HEK293 (cell line): ENCODE results near the gene CD9.

Experiments used
- CTCF ChIA-PET: fragments of 350-600 bp; formaldehyde crosslinking; extraction: SDS; loops from one replicate; lab custom pipeline; 2021; ENCODE audit warnings: antibody characterized with exemption; lab: Yijun Ruan, JAX
- POLR2A ChIA-PET: fragments of 300-600 bp; formaldehyde crosslinking; extraction: SDS; loops from one replicate; lab custom pipeline; 2020; ENCODE audit warnings: antibody characterized with exemption, inconsistent platforms; lab: Yijun Ruan, JAX
- H3K27ac ChIP-seq: fragments of 200-500 bp; sonication (Bioruptor generic); 2 replicates; pipeline ENCODE4 v1.5.1; 2014; ENCODE audit warnings: low read depth, low read length, control low read depth, inconsistent platforms; ENCODE audit errors: extremely low read depth
- H3K36me3 ChIP-seq, 2 experiments: fragments of 200-500 bp in 1 of 2; sonication (Bioruptor generic) in 1 of 2; 1 replicate in 1 of 2; 2 replicates in 1 of 2; pipeline ENCODE4 v1.5.1; 2014 to 2017; ENCODE audit warnings: inconsistent platforms in 2 of 2, low read length in 2 of 2; ENCODE audit not compliant: control insufficient read depth in 2 of 2, insufficient read depth in 1 of 2
- H3K4me1 ChIP-seq: fragments of 200-500 bp; sonication (Bioruptor generic); 2 replicates; pipeline ENCODE4 v1.5.1; 2014; ENCODE audit warnings: mild to moderate bottlenecking, low read length, inconsistent platforms; ENCODE audit not compliant: control insufficient read depth, insufficient read depth
- H3K4me3 ChIP-seq: 2 replicates; pipeline ENCODE4 v1.5.1; 2011; ENCODE audit warnings: low read depth, mild to moderate bottlenecking, control low read depth, low read length, moderate library complexity
- H3K9me3 ChIP-seq: fragments of 200-500 bp; sonication (Bioruptor generic); 2 replicates; pipeline ENCODE4 v1.5.1; 2014; ENCODE audit warnings: low read depth, low read length, inconsistent platforms; ENCODE audit not compliant: control insufficient read depth, insufficient read depth
- GFI1B ChIP-seq: fragments of 450-650 bp; formaldehyde crosslinking; IDR thresholded peaks from 2 replicates; pipeline ENCODE4 v1.5.1; 2016; ENCODE audit warnings: missing biosample characterization, missing genetic modification characterization
- INSM2 ChIP-seq: fragments of 450-650 bp; formaldehyde crosslinking; IDR thresholded peaks from 2 replicates; pipeline ENCODE4 v1.5.1; 2016; ENCODE audit warnings: missing biosample characterization, missing genetic modification characterization
- KLF8 ChIP-seq: fragments of 450-650 bp; formaldehyde crosslinking; IDR thresholded peaks from 2 replicates; pipeline ENCODE4 v1.5.1; 2016; ENCODE audit warnings: missing biosample characterization, missing genetic modification characterization
- PRDM2 ChIP-seq: fragments of 450-650 bp; formaldehyde crosslinking; IDR thresholded peaks from 2 replicates; pipeline ENCODE4 v1.5.1; 2016; ENCODE audit warnings: missing biosample characterization, missing genetic modification characterization, borderline replicate concordance
- SCRT1 ChIP-seq: fragments of 450-650 bp; formaldehyde crosslinking; IDR thresholded peaks from 2 replicates; pipeline ENCODE4 v1.5.1; 2016; ENCODE audit warnings: missing biosample characterization, missing genetic modification characterization, borderline replicate concordance
- ZFP37 ChIP-seq: fragments of 450-650 bp; formaldehyde crosslinking; IDR thresholded peaks from 2 replicates; pipeline ENCODE4 v1.5.1; 2016; ENCODE audit warnings: missing biosample characterization, missing genetic modification characterization
- ZNF148 ChIP-seq: fragments of 450-650 bp; formaldehyde crosslinking; IDR thresholded peaks from 2 replicates; pipeline ENCODE4 v1.5.0; 2017; ENCODE audit warnings: missing biosample characterization, missing genetic modification characterization, borderline replicate concordance
- ZNF174 ChIP-seq: fragments of 450-650 bp; formaldehyde crosslinking; IDR thresholded peaks from 2 replicates; pipeline ENCODE4 v1.5.0; 2017; ENCODE audit warnings: missing biosample characterization, mild to moderate bottlenecking, missing genetic modification characterization
- ZNF302 ChIP-seq: fragments of 450-650 bp; formaldehyde crosslinking; IDR thresholded peaks from 2 replicates; pipeline ENCODE4 v1.5.1; 2016; ENCODE audit warnings: missing biosample characterization, missing genetic modification characterization, low read depth
- ZNF596 ChIP-seq: fragments of 450-650 bp; IDR thresholded peaks from 2 replicates; pipeline ENCODE4 v1.5.0; 2018; ENCODE audit warnings: missing biosample characterization, mild to moderate bottlenecking, missing genetic modification characterization, moderate library complexity
- ZNF837 ChIP-seq: fragments of 450-650 bp; formaldehyde crosslinking; IDR thresholded peaks from 2 replicates; pipeline ENCODE4 v1.5.1; 2016; ENCODE audit warnings: missing biosample characterization, missing genetic modification characterization
- ZSCAN4 ChIP-seq: fragments of 450-650 bp; formaldehyde crosslinking; IDR thresholded peaks from 2 replicates; pipeline ENCODE4 v1.5.1; 2017; ENCODE audit warnings: missing biosample characterization, missing genetic modification characterization
- TF ChIP-seq, protein P1 (sequence below): fragments of 450-650 bp; formaldehyde crosslinking; IDR thresholded peaks from 2 replicates; pipeline ENCODE4 v1.5.1; 2016; ENCODE audit warnings: missing biosample characterization, missing genetic modification characterization
- TF ChIP-seq, protein P2 (sequence below): fragments of 450-650 bp; formaldehyde crosslinking; IDR thresholded peaks from 2 replicates; pipeline ENCODE4 v1.5.1; 2016; ENCODE audit warnings: missing biosample characterization, missing genetic modification characterization, borderline replicate concordance

CD9 gene

GRCh38 chr12:6266971-6267721 lies 66.9 kb downstream of the CD9 start:
- Histone ChIP-seq H3K4me3 (no peak overlapping the region), H3K27ac (no peak overlapping the region), H3K4me1 (peaks cover 6% of the 10 kb centered on the region), H3K9me3 (no peaks in the 10 kb centered on the region), H3K36me3 (no peaks in the 10 kb centered on the region)
- ChIA-PET POLR2A (interaction anchor here (1.0 kb wide), 1 partner anchor 203 kb away, joined by 3 read pairs; the partner anchor contains the start of gene VAMP1), CTCF (interaction anchor here (0.5 to 3.7 kb wide), 3 partner anchors 12 to 72 kb away, joined by 4 to 20 read pairs (median 5); no protein-coding TSS in a partner anchor)
- TF ChIP-seq ZSCAN4 (tag by site-specific recombination) (peak; percentile 36; the same call in 1 of the 2 replicates), INSM2 (no peak), PRDM2 (tag by site-specific recombination) (no peak)

DNA sequence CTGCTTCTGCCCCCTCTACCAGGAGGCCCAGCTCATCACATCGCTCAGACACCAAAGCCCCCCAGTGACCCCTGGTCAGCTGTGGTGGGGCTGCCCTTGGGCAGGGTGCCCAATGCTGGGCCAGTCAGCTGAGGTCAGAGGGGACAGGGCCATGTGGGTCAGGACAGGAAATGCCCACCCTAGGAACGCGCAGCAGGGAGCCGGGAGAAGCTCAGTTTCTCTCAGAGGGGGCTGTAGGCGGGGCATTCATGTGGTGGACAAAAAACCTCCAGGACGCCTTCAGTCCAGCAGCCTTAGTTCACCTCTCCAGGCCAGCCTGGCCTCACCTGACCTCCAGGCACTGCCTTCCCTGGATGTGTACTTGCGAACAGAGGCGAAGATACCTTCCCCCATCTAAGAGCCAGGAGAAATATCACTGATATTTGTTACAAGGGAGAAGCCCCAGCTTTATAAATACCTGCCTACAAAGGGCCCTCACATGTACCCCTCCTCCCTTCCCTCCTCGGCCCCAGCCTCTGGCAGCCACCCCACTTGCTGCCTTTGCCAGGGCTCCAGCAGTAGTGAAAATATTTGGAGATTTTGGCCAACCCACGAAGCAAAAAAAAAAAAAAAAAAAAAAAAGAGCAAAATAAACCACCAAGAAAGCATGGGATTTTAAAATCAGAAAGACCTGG lies 68.4 kb downstream of the CD9 start:
- no peak overlapping the region for H3K27ac ChIP-seq
- CTCF ChIA-PET: interaction anchor here (0.6 to 0.9 kb wide), 3 partner anchors 11 to 213 kb away, joined by 3 to 6 read pairs (median 6); no protein-coding TSS in a partner anchor
- H3K4me1 ChIP-seq: peaks cover 11% of the 10 kb centered on the region
- no peaks in the 10 kb centered on the region for H3K9me3 ChIP-seq
- H3K36me3 ChIP-seq: no peaks in the 10 kb centered on the region
- H3K4me3 ChIP-seq: no peak overlapping the region
- POLR2A ChIA-PET: no interaction called here
- TF ChIP-seq, protein P1, sequence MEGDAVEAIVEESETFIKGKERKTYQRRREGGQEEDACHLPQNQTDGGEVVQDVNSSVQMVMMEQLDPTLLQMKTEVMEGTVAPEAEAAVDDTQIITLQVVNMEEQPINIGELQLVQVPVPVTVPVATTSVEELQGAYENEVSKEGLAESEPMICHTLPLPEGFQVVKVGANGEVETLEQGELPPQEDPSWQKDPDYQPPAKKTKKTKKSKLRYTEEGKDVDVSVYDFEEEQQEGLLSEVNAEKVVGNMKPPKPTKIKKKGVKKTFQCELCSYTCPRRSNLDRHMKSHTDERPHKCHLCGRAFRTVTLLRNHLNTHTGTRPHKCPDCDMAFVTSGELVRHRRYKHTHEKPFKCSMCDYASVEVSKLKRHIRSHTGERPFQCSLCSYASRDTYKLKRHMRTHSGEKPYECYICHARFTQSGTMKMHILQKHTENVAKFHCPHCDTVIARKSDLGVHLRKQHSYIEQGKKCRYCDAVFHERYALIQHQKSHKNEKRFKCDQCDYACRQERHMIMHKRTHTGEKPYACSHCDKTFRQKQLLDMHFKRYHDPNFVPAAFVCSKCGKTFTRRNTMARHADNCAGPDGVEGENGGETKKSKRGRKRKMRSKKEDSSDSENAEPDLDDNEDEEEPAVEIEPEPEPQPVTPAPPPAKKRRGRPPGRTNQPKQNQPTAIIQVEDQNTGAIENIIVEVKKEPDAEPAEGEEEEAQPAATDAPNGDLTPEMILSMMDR (tag by site-specific recombination): no peak
- no peak for TF ChIP-seq SCRT1 (tag by site-specific recombination)
- TF ChIP-seq ZNF596: no peak
- TF ChIP-seq GFI1B (tag by site-specific recombination): no peak
- no peak for TF ChIP-seq ZNF302 (tag by site-specific recombination)
- TF ChIP-seq, protein P2, sequence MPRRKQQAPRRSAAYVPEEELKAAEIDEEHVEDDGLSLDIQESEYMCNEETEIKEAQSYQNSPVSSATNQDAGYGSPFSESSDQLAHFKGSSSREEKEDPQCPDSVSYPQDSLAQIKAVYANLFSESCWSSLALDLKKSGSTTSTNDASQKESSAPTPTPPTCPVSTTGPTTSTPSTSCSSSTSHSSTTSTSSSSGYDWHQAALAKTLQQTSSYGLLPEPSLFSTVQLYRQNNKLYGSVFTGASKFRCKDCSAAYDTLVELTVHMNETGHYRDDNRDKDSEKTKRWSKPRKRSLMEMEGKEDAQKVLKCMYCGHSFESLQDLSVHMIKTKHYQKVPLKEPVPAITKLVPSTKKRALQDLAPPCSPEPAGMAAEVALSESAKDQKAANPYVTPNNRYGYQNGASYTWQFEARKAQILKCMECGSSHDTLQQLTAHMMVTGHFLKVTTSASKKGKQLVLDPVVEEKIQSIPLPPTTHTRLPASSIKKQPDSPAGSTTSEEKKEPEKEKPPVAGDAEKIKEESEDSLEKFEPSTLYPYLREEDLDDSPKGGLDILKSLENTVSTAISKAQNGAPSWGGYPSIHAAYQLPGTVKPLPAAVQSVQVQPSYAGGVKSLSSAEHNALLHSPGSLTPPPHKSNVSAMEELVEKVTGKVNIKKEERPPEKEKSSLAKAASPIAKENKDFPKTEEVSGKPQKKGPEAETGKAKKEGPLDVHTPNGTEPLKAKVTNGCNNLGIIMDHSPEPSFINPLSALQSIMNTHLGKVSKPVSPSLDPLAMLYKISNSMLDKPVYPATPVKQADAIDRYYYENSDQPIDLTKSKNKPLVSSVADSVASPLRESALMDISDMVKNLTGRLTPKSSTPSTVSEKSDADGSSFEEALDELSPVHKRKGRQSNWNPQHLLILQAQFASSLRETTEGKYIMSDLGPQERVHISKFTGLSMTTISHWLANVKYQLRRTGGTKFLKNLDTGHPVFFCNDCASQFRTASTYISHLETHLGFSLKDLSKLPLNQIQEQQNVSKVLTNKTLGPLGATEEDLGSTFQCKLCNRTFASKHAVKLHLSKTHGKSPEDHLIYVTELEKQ: no peak
- no peak for TF ChIP-seq ZNF837 (tag by site-specific recombination)
- TF ChIP-seq KLF8 (tag by site-specific recombination): no peak
- TF ChIP-seq ZNF148: no peak
- TF ChIP-seq ZFP37 (tag by site-specific recombination): no peak
- no peak for TF ChIP-seq ZNF174
